NK-92 treated with Interleukin-12 subunit alpha and Interleukin-12 subunit beta, amount 100 ng/mL, for 24 hours (cell line): ENCODE results near the gene COL8A1.

Source experiments
- DNase-seq: peaks from one replicate; lab custom pipeline; 2025; lab: John Stamatoyannopoulos, UW

COL8A1 gene

GRCh38 chr3:99639579-99639978 is 1.2 kb downstream of the COL8A1 start:
- DNase-seq, result no peak

GRCh38 chr3:99640214-99640851 is 1.9 kb downstream of the COL8A1 start:
- DNase-seq, result no peak

GRCh38 chr3:99641480-99641879 is 3.1 kb downstream of the COL8A1 start:
- DNase-seq, result no peak

GRCh38 chr3:99641982-99642381 is 3.6 kb downstream of the COL8A1 start:
- no peak for DNase-seq

- DNase-seq, result no peak
Measured at GRCh38 chr3:99644017-99644416, 5.6 kb downstream of the COL8A1 start.

- DNase-seq, result no peak
Measured at GRCh38 chr3:99644746-99645145, 6.4 kb downstream of the COL8A1 start.

- DNase-seq, result no peak
Measured at GRCh38 chr3:99645277-99646106, 7.1 kb downstream of the COL8A1 start.

- DNase-seq, result no peak
Measured at GRCh38 chr3:99646107-99646435, 7.7 kb downstream of the COL8A1 start.

GRCh38 chr3:99647081-99647480 is 8.7 kb downstream of the COL8A1 start:
- no peak for DNase-seq

- no peak for DNase-seq
Measured at GRCh38 chr3:99648101-99648500, 9.7 kb downstream of the COL8A1 start.

GRCh38 chr3:99648516-99648915 is 10.1 kb downstream of the COL8A1 start:
- DNase-seq, result no peak

- DNase-seq, result no peak
Measured at GRCh38 chr3:99651531-99651930, 13.1 kb downstream of the COL8A1 start.

- DNase-seq, result no peak
Measured at GRCh38 chr3:99656624-99657023, 18.2 kb downstream of the COL8A1 start.

GRCh38 chr3:99658274-99658673 is 19.9 kb downstream of the COL8A1 start:
- DNase-seq, result no peak

- no peak for DNase-seq
Measured at GRCh38 chr3:99659032-99659431, 20.6 kb downstream of the COL8A1 start.

GRCh38 chr3:99659951-99660350 is 21.6 kb downstream of the COL8A1 start:
- no peak for DNase-seq

GRCh38 chr3:99662838-99663570 is 24.6 kb downstream of the COL8A1 start:
- no peak for DNase-seq

GRCh38 chr3:99663977-99664376 is 25.6 kb downstream of the COL8A1 start:
- DNase-seq, result no peak

GRCh38 chr3:99665017-99665416 is 26.6 kb downstream of the COL8A1 start:
- DNase-seq, result no peak

GRCh38 chr3:99666201-99666600 is 27.8 kb downstream of the COL8A1 start:
- no peak for DNase-seq

- no peak for DNase-seq
Measured at GRCh38 chr3:99668044-99668443, 29.6 kb downstream of the COL8A1 start.

GRCh38 chr3:99669879-99670555 is 31.6 kb downstream of the COL8A1 start:
- no peak for DNase-seq

- no peak for DNase-seq
Measured at GRCh38 chr3:99670556-99670950, 32.2 kb downstream of the COL8A1 start.
